Transverse colon (tissue), 4 donors: ENCODE results near the gene EHBP1L1.

ENCODE experiments used
- CTCF ChIP-seq, 5 experiments: fragments of 200-600 bp in 3 of 5; fragments of 450-650 bp in 2 of 5; sonication (generic) in 3 of 5; IDR thresholded peaks; 1 replicate in 2 of 5; 2 replicates in 3 of 5; pipeline ENCODE4 v1.5.1; 2016 to 2017; ENCODE audit warnings: antibody characterized with exemption in 5 of 5, inconsistent platforms in 3 of 5, mild to moderate bottlenecking in 2 of 5, moderate library complexity in 1 of 5
- EP300 ChIP-seq: sonication (generic); formaldehyde crosslinking; IDR thresholded peaks from one replicate; pipeline ENCODE4 v1.6.1; 2017; ENCODE audit warnings: antibody characterized with exemption, low read depth
- POLR2A ChIP-seq: fragments of 450-650 bp; IDR thresholded peaks from one replicate; pipeline ENCODE4 v1.6.1; 2016; ENCODE audit warnings: antibody characterized with exemption, mild to moderate bottlenecking, moderate library complexity
- POLR2AphosphoS5 ChIP-seq, 3 donors: sonication (generic); formaldehyde crosslinking; IDR thresholded peaks; one replicate each; pipeline ENCODE4 v1.6.1; 2016; ENCODE audit warnings: antibody characterized with exemption in 3 of 3

DNA sequence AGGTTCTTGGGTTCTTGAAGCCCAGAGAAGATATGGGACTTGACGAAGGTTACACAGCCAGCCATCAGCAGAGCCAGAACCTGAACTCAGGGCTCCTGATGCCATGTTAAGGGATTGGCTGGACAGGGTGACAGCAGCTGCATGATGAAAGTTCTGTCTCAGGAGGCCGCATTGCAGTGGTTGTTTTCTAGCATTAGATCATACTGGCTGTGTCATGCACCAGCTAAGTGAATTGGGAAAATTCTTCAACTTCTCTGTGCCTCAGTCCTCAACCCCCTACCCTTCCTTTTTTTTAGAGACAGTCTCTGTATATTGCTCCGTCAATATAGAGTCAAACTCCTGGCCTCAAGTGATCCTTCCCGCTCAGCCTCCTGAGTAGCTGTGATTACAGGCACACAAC lies 12.3 kb upstream of the EHBP1L1 start:
- TF ChIP-seq CTCF (IDR thresholded peaks at IDR 0.05) (no peak), EP300 (no peak), POLR2A (no peak), POLR2AphosphoS5 (IDR thresholded peaks at IDR 0.05) (no peak)
